ENCODE results near the gene C1orf185.
"Not testable (repeated sequence)": the region's sequence is repeated elsewhere in the genome, so short reads cannot be mapped to it uniquely, and the experiment has no call there.

Gene C1orf185

GRCh38 chr1:51139474-51139873, 37.4 kb downstream of the C1orf185 start:
- H3K4me1 ChIP-seq (ENCODE audit: insufficient read depth, low read length): no peaks in the 10 kb centered on the region
- H3K9ac ChIP-seq (ENCODE audit: low read depth, low read length): no peak overlapping the region
- H3K27ac ChIP-seq (ENCODE audit: low read length): no peak overlapping the region
- H3K36me3 ChIP-seq (ENCODE audit: insufficient read depth, low read depth, low read length): no peaks in the 10 kb centered on the region
- no peaks in the 10 kb centered on the region for H3K27me3 ChIP-seq (ENCODE audit: insufficient read depth, low read length)
- no peaks in the 10 kb centered on the region for H3K9me3 ChIP-seq (ENCODE audit: insufficient read depth, low read depth, low read length)
- H3K4me3 ChIP-seq (ENCODE audit: low read length): no peak overlapping the region

- H3K36me3 ChIP-seq (ENCODE audit: insufficient read depth, low read depth, low read length): no peaks in the 10 kb centered on the region
- H3K4me3 ChIP-seq (ENCODE audit: low read length): no peak overlapping the region
- H3K27ac ChIP-seq (ENCODE audit: low read length): no peak overlapping the region
- no peaks in the 10 kb centered on the region for H3K27me3 ChIP-seq (ENCODE audit: insufficient read depth, low read length)
- no peaks in the 10 kb centered on the region for H3K9me3 ChIP-seq (ENCODE audit: insufficient read depth, low read depth, low read length)
- H3K4me1 ChIP-seq (ENCODE audit: insufficient read depth, low read length): no peaks in the 10 kb centered on the region
- H3K9ac ChIP-seq (ENCODE audit: low read depth, low read length): no peak overlapping the region
Observed at GRCh38 chr1:51147394-51147793, 45.4 kb downstream of the C1orf185 start.

- no peaks in the 10 kb centered on the region for H3K27me3 ChIP-seq (ENCODE audit: insufficient read depth, low read length)
- no peak overlapping the region for H3K4me3 ChIP-seq (ENCODE audit: low read length)
- no peaks in the 10 kb centered on the region for H3K4me1 ChIP-seq (ENCODE audit: insufficient read depth, low read length)
- no peak overlapping the region for H3K27ac ChIP-seq (ENCODE audit: low read length)
- H3K9me3 ChIP-seq (ENCODE audit: insufficient read depth, low read depth, low read length): no peaks in the 10 kb centered on the region; the same call in 1 of the 2 replicates
- H3K36me3 ChIP-seq (ENCODE audit: insufficient read depth, low read depth, low read length): no peaks in the 10 kb centered on the region
- no peak overlapping the region for H3K9ac ChIP-seq (ENCODE audit: low read depth, low read length)
Observed at GRCh38 chr1:51154776-51155175, 52.7 kb downstream of the C1orf185 start.

- Histone ChIP-seq H3K9ac (ENCODE audit: low read depth, low read length) (no peak overlapping the region), H3K9me3 (ENCODE audit: insufficient read depth, low read depth, low read length) (no peaks in the 10 kb centered on the region; the same call in 1 of the 2 replicates), H3K27me3 (ENCODE audit: insufficient read depth, low read length) (no peaks in the 10 kb centered on the region), H3K27ac (ENCODE audit: low read length) (no peak overlapping the region), H3K4me1 (ENCODE audit: insufficient read depth, low read length) (no peaks in the 10 kb centered on the region), H3K4me3 (ENCODE audit: low read length) (no peak overlapping the region), H3K36me3 (ENCODE audit: insufficient read depth, low read depth, low read length) (no peaks in the 10 kb centered on the region)
Observed at GRCh38 chr1:51156752-51157151, 54.7 kb downstream of the C1orf185 start.

GRCh38 chr1:51157395-51157794, 55.4 kb downstream of the C1orf185 start:
- no peaks in the 10 kb centered on the region for H3K36me3 ChIP-seq (ENCODE audit: insufficient read depth, low read depth, low read length)

GRCh38 chr1:51158263-51158662, 56.2 kb downstream of the C1orf185 start:
- no peaks in the 10 kb centered on the region; the same call in 1 of the 2 replicates for H3K9me3 ChIP-seq (ENCODE audit: insufficient read depth, low read depth, low read length)
- H3K4me3 ChIP-seq (ENCODE audit: low read length): no peak overlapping the region
- H3K9ac ChIP-seq (ENCODE audit: low read depth, low read length): no peak overlapping the region
- no peaks in the 10 kb centered on the region for H3K36me3 ChIP-seq (ENCODE audit: insufficient read depth, low read depth, low read length)
- no peaks in the 10 kb centered on the region for H3K27me3 ChIP-seq (ENCODE audit: insufficient read depth, low read length)
- H3K4me1 ChIP-seq (ENCODE audit: insufficient read depth, low read length): no peaks in the 10 kb centered on the region
- no peak overlapping the region for H3K27ac ChIP-seq (ENCODE audit: low read length)

More at GRCh38 chr1:51157395-51157794, 55.4 kb downstream of the C1orf185 start:
- Histone ChIP-seq H3K4me1 (ENCODE audit: insufficient read depth, low read length) (no peaks in the 10 kb centered on the region), H3K9me3 (ENCODE audit: insufficient read depth, low read depth, low read length) (no peaks in the 10 kb centered on the region; the same call in 1 of the 2 replicates), H3K27ac (ENCODE audit: low read length) (no peak overlapping the region), H3K27me3 (ENCODE audit: insufficient read depth, low read length) (no peaks in the 10 kb centered on the region), H3K9ac (ENCODE audit: low read depth, low read length) (no peak overlapping the region), H3K4me3 (ENCODE audit: low read length) (no peak overlapping the region)

GRCh38 chr1:51162560-51162959, 60.5 kb downstream of the C1orf185 start:
- H3K4me1 ChIP-seq (ENCODE audit: insufficient read depth, low read length); H3K27me3 ChIP-seq (ENCODE audit: insufficient read depth, low read length); H3K4me3 ChIP-seq (ENCODE audit: low read length); H3K9me3 ChIP-seq (ENCODE audit: insufficient read depth, low read depth, low read length); H3K27ac ChIP-seq (ENCODE audit: low read length); H3K9ac ChIP-seq (ENCODE audit: low read depth, low read length); H3K36me3 ChIP-seq (ENCODE audit: insufficient read depth, low read depth, low read length): not testable (repeated sequence)

GRCh38 chr1:51165540-51165939, 63.5 kb downstream of the C1orf185 start:
- Histone ChIP-seq H3K9ac (ENCODE audit: low read depth, low read length) (no peak overlapping the region), H3K4me3 (ENCODE audit: low read length) (no peak overlapping the region), H3K4me1 (ENCODE audit: insufficient read depth, low read length) (no peaks in the 10 kb centered on the region), H3K27me3 (ENCODE audit: insufficient read depth, low read length) (no peaks in the 10 kb centered on the region), H3K36me3 (ENCODE audit: insufficient read depth, low read depth, low read length) (no peaks in the 10 kb centered on the region), H3K27ac (ENCODE audit: low read length) (no peak overlapping the region), H3K9me3 (ENCODE audit: insufficient read depth, low read depth, low read length) (no peaks in the 10 kb centered on the region)

- Histone ChIP-seq H3K36me3 (ENCODE audit: insufficient read depth, low read depth, low read length) (no peaks in the 10 kb centered on the region), H3K9ac (ENCODE audit: low read depth, low read length) (no peak overlapping the region), H3K27ac (ENCODE audit: low read length) (no peak overlapping the region), H3K4me1 (ENCODE audit: insufficient read depth, low read length) (no peaks in the 10 kb centered on the region), H3K4me3 (ENCODE audit: low read length) (no peak overlapping the region), H3K9me3 (ENCODE audit: insufficient read depth, low read depth, low read length) (no peaks in the 10 kb centered on the region), H3K27me3 (ENCODE audit: insufficient read depth, low read length) (no peaks in the 10 kb centered on the region)
Observed at GRCh38 chr1:51168266-51168845, 66.3 kb downstream of the C1orf185 start.

- Histone ChIP-seq H3K27me3 (ENCODE audit: insufficient read depth, low read length) (no peaks in the 10 kb centered on the region), H3K27ac (ENCODE audit: low read length) (no peak overlapping the region)
Observed at GRCh38 chr1:51168936-51169335, 66.9 kb downstream of the C1orf185 start.

GRCh38 chr1:51170342-51170741, 68.3 kb downstream of the C1orf185 start:
- Histone ChIP-seq H3K9ac (ENCODE audit: low read depth, low read length) (no peak overlapping the region), H3K36me3 (ENCODE audit: insufficient read depth, low read depth, low read length) (no peaks in the 10 kb centered on the region), H3K27ac (ENCODE audit: low read length) (no peak overlapping the region), H3K9me3 (ENCODE audit: insufficient read depth, low read depth, low read length) (no peaks in the 10 kb centered on the region), H3K27me3 (ENCODE audit: insufficient read depth, low read length) (no peaks in the 10 kb centered on the region), H3K4me3 (ENCODE audit: low read length) (no peak overlapping the region), H3K4me1 (ENCODE audit: insufficient read depth, low read length) (no peaks in the 10 kb centered on the region)

More at GRCh38 chr1:51168936-51169335, 66.9 kb downstream of the C1orf185 start:
- Histone ChIP-seq H3K9ac (ENCODE audit: low read depth, low read length) (no peak overlapping the region), H3K4me1 (ENCODE audit: insufficient read depth, low read length) (no peaks in the 10 kb centered on the region), H3K9me3 (ENCODE audit: insufficient read depth, low read depth, low read length) (no peaks in the 10 kb centered on the region), H3K4me3 (ENCODE audit: low read length) (no peak overlapping the region), H3K36me3 (ENCODE audit: insufficient read depth, low read depth, low read length) (no peaks in the 10 kb centered on the region)

- Histone ChIP-seq H3K4me3 (ENCODE audit: low read length) (no peak overlapping the region), H3K9ac (ENCODE audit: low read depth, low read length) (no peak overlapping the region), H3K36me3 (ENCODE audit: insufficient read depth, low read depth, low read length) (no peaks in the 10 kb centered on the region), H3K27me3 (ENCODE audit: insufficient read depth, low read length) (no peaks in the 10 kb centered on the region), H3K4me1 (ENCODE audit: insufficient read depth, low read length) (no peaks in the 10 kb centered on the region), H3K9me3 (ENCODE audit: insufficient read depth, low read depth, low read length) (no peaks in the 10 kb centered on the region), H3K27ac (ENCODE audit: low read length) (no peak overlapping the region)
Observed at GRCh38 chr1:51172811-51173210, 70.8 kb downstream of the C1orf185 start.

Data from iPS-20b (cell line).